H54 (cell line): ENCODE measurements around the gene RASGRF1.
"Not testable (repeated sequence)": the region's sequence is repeated elsewhere in the genome, so short reads cannot be mapped to it uniquely, and the experiment has no call there.

Source experiments
- DNase-seq: peaks from one replicate; pipeline ENCODE4 v3.0.0; 2011; ENCODE audit warnings: low spot score, mixed read lengths; ENCODE audit not compliant: insufficient read length
- FAIRE-seq: peaks from 3 replicates; lab custom pipeline; 2011; peaks lifted over from hg19 to GRCh38; lab: Jason Lieb, UNC
- POLR2A ChIP-seq: IDR thresholded peaks from 2 replicates; pipeline ENCODE4 v1.6.1; 2011; ENCODE audit warnings: low read depth, mild to moderate bottlenecking, low read length

RASGRF1 gene

GRCh38 chr15:79115986-79116665, 25.5 kb upstream of the RASGRF1 start:
- FAIRE-seq (no peak), DNase-seq (no peak)
- no peak for TF ChIP-seq POLR2A

- DNase-seq (no peak), FAIRE-seq (no peak)
- no peak for TF ChIP-seq POLR2A
Measured at GRCh38 chr15:79113831-79114230, 23.3 kb upstream of the RASGRF1 start.

- not testable (repeated sequence) for FAIRE-seq, DNase-seq
Measured at GRCh38 chr15:79111404-79111803, 20.8 kb upstream of the RASGRF1 start.

GRCh38 chr15:79105141-79105540, 14.6 kb upstream of the RASGRF1 start:
- no peak for DNase-seq
- FAIRE-seq = no peak

GRCh38 chr15:79102595-79102994, 12.0 kb upstream of the RASGRF1 start:
- DNase-seq = no peak
- FAIRE-seq = no peak
- no peak for TF ChIP-seq POLR2A

More at GRCh38 chr15:79105141-79105540, 14.6 kb upstream of the RASGRF1 start:
- TF ChIP-seq POLR2A = no peak

GRCh38 chr15:79101866-79102581, 11.4 kb upstream of the RASGRF1 start:
- DNase-seq = no peak
- no peak for TF ChIP-seq POLR2A
- no peak for FAIRE-seq

- DNase-seq = no peak
- no peak for TF ChIP-seq POLR2A
- FAIRE-seq = no peak
Measured at GRCh38 chr15:79099692-79100091, 9.1 kb upstream of the RASGRF1 start.

- TF ChIP-seq POLR2A = no peak
- DNase-seq = no peak
- no peak for FAIRE-seq
Measured at GRCh38 chr15:79094611-79095021, 4.0 kb upstream of the RASGRF1 start.

GRCh38 chr15:79093352-79093935, 2.9 kb upstream of the RASGRF1 start:
- DNase-seq (no peak), FAIRE-seq (no peak)
- TF ChIP-seq POLR2A = no peak

- no peak for DNase-seq
- FAIRE-seq = no peak
- TF ChIP-seq POLR2A = no peak
Measured at GRCh38 chr15:79092382-79092781, 1.8 kb upstream of the RASGRF1 start.

GRCh38 chr15:79091204-79091867, 756 bp upstream of the RASGRF1 start:
- no peak for TF ChIP-seq POLR2A
- no peak for FAIRE-seq
- DNase-seq = no peak

- TF ChIP-seq POLR2A = no peak
- FAIRE-seq (no peak), DNase-seq (no peak)
Measured at GRCh38 chr15:79089890-79090486, 592 bp downstream of the RASGRF1 start.

- FAIRE-seq = no peak
- no peak for TF ChIP-seq POLR2A
- no peak for DNase-seq
Measured at GRCh38 chr15:79089331-79089889, 1.2 kb downstream of the RASGRF1 start.
